Measurements from ENCODE around the gene NDUFB8. TPM values are rescaled to one million over a fixed set of nuclear protein-coding genes. Genes with fewer than 3 reads are reported as not detected.

Gene NDUFB8
- total and polyA plus RNA-seq, 5 donors from 2014 or later: 183 to 714 (median 619) TPM

GRCh38 chr10:100568912-100569311, 39.2 kb upstream of the NDUFB8 start:
- Mint-ChIP-seq H3K27me3 (peaks cover 30% of the 10 kb centered on the region), H3K27ac (no peak overlapping the region), H3K4me1 (no peaks in the 10 kb centered on the region), H3K4me3 (no peak overlapping the region), H3K36me3 (no peaks in the 10 kb centered on the region), H3K9me3 (peaks cover 0 to 1% (median 0%) of the 10 kb centered on the region in 7 donors)
- no peak for DNase-seq
- no peak overlapping the region for H3K4me3 ChIP-seq (ENCODE audit: low read depth, low read length)
- H3K27ac ChIP-seq (ENCODE audit: insufficient read depth, low read length, poor library complexity, severe bottlenecking): no peak overlapping the region
- no peaks in the 10 kb centered on the region for H3K4me1 ChIP-seq (ENCODE audit: control insufficient read depth, insufficient read depth, low read length, poor library complexity, severe bottlenecking)
- ATAC-seq (ENCODE audit: low read depth in 2 of 2): no peak
- H3K36me3 ChIP-seq (ENCODE audit: control insufficient read depth, insufficient read depth, low read length): no peaks in the 10 kb centered on the region
- peaks cover 30% of the 10 kb centered on the region for H3K27me3 ChIP-seq (ENCODE audit: control insufficient read depth, insufficient read depth, low read length)
- no peaks in the 10 kb centered on the region for H3K9me3 ChIP-seq (ENCODE audit: control insufficient read depth in 2 of 2, low read length in 2 of 2)

- H3K27ac ChIP-seq (ENCODE audit: insufficient read depth, low read length, poor library complexity, severe bottlenecking): no peak overlapping the region
- H3K27me3 ChIP-seq (ENCODE audit: control insufficient read depth, insufficient read depth, low read length): peaks cover 30% of the 10 kb centered on the region
- no peaks in the 10 kb centered on the region for H3K9me3 ChIP-seq (ENCODE audit: control insufficient read depth in 2 of 2, low read length in 2 of 2)
- H3K4me3 Mint-ChIP-seq: no peak overlapping the region
- H3K9me3 Mint-ChIP-seq: peaks cover 0 to 1% (median 0%) of the 10 kb centered on the region in 7 donors
- H3K4me3 ChIP-seq (ENCODE audit: low read depth, low read length): no peak overlapping the region
- no peak overlapping the region for H3K27ac Mint-ChIP-seq
- peaks cover 0 to 3% (median 2%) of the 10 kb centered on the region in 4 donors for H3K4me1 Mint-ChIP-seq
- peaks cover 2% of the 10 kb centered on the region for H3K4me1 ChIP-seq (ENCODE audit: control insufficient read depth, insufficient read depth, low read length, poor library complexity, severe bottlenecking)
- DNase-seq: no peak
- no peaks in the 10 kb centered on the region for H3K36me3 Mint-ChIP-seq
- no peak for ATAC-seq (ENCODE audit: low read depth in 2 of 2)
- no peaks in the 10 kb centered on the region for H3K36me3 ChIP-seq (ENCODE audit: control insufficient read depth, insufficient read depth, low read length)
- H3K27me3 Mint-ChIP-seq: peaks cover 40% of the 10 kb centered on the region
Observed at GRCh38 chr10:100567826-100568225, 38.2 kb upstream of the NDUFB8 start.

GRCh38 chr10:100567249-100567648, 37.6 kb upstream of the NDUFB8 start:
- H3K27me3 Mint-ChIP-seq: peaks cover 42% of the 10 kb centered on the region

GRCh38 chr10:100566561-100566960, 36.9 kb upstream of the NDUFB8 start:
- H3K27me3 Mint-ChIP-seq: peaks cover 49% of the 10 kb centered on the region
- no peak overlapping the region for H3K4me3 Mint-ChIP-seq
- DNase-seq: no peak
- peaks cover 29% of the 10 kb centered on the region for H3K27me3 ChIP-seq (ENCODE audit: control insufficient read depth, insufficient read depth, low read length)
- no peaks in the 10 kb centered on the region for H3K9me3 ChIP-seq (ENCODE audit: control insufficient read depth in 2 of 2, low read length in 2 of 2)
- H3K4me3 ChIP-seq (ENCODE audit: low read depth, low read length): no peak overlapping the region
- no peak for ATAC-seq (ENCODE audit: low read depth in 2 of 2)
- peaks cover 0 to 1% (median 0%) of the 10 kb centered on the region in 7 donors for H3K9me3 Mint-ChIP-seq
- peaks cover 0 to 16% (median 5%) of the 10 kb centered on the region in 4 donors for H3K4me1 Mint-ChIP-seq
- no peaks in the 10 kb centered on the region for H3K36me3 Mint-ChIP-seq
- H3K4me1 ChIP-seq (ENCODE audit: control insufficient read depth, insufficient read depth, low read length, poor library complexity, severe bottlenecking): peaks cover 14% of the 10 kb centered on the region
- H3K27ac Mint-ChIP-seq: no peak overlapping the region
- H3K36me3 ChIP-seq (ENCODE audit: control insufficient read depth, insufficient read depth, low read length): no peaks in the 10 kb centered on the region
- H3K27ac ChIP-seq (ENCODE audit: insufficient read depth, low read length, poor library complexity, severe bottlenecking): no peak overlapping the region

More at GRCh38 chr10:100567249-100567648, 37.6 kb upstream of the NDUFB8 start:
- no peak overlapping the region for H3K4me3 Mint-ChIP-seq
- H3K4me1 Mint-ChIP-seq: peaks cover 0 to 9% (median 3%) of the 10 kb centered on the region in 4 donors
- DNase-seq (no peak), ATAC-seq (ENCODE audit: low read depth in 2 of 2) (no peak)
- H3K27me3 ChIP-seq (ENCODE audit: control insufficient read depth, insufficient read depth, low read length): peaks cover 30% of the 10 kb centered on the region
- peaks cover 8% of the 10 kb centered on the region for H3K4me1 ChIP-seq (ENCODE audit: control insufficient read depth, insufficient read depth, low read length, poor library complexity, severe bottlenecking)
- peak overlapping the region in 1 of 3 donors; percentile 81 for H3K27ac Mint-ChIP-seq
- H3K9me3 ChIP-seq (ENCODE audit: control insufficient read depth in 2 of 2, low read length in 2 of 2): no peaks in the 10 kb centered on the region
- H3K27ac ChIP-seq (ENCODE audit: insufficient read depth, low read length, poor library complexity, severe bottlenecking): no peak overlapping the region
- no peaks in the 10 kb centered on the region for H3K36me3 Mint-ChIP-seq
- H3K36me3 ChIP-seq (ENCODE audit: control insufficient read depth, insufficient read depth, low read length): no peaks in the 10 kb centered on the region
- H3K9me3 Mint-ChIP-seq: peaks cover 0 to 1% (median 0%) of the 10 kb centered on the region in 7 donors
- H3K4me3 ChIP-seq (ENCODE audit: low read depth, low read length): no peak overlapping the region

GRCh38 chr10:100565206-100565985, 35.7 kb upstream of the NDUFB8 start:
- H3K27ac Mint-ChIP-seq: no peak overlapping the region
- Histone ChIP-seq H3K9me3 (ENCODE audit: control insufficient read depth in 2 of 2, low read length in 2 of 2) (no peaks in the 10 kb centered on the region), H3K4me3 (ENCODE audit: low read depth, low read length) (no peak overlapping the region), H3K27ac (ENCODE audit: insufficient read depth, low read length, poor library complexity, severe bottlenecking) (no peak overlapping the region), H3K36me3 (ENCODE audit: control insufficient read depth, insufficient read depth, low read length) (no peaks in the 10 kb centered on the region), H3K4me1 (ENCODE audit: control insufficient read depth, insufficient read depth, low read length, poor library complexity, severe bottlenecking) (peaks cover 14% of the 10 kb centered on the region), H3K27me3 (ENCODE audit: control insufficient read depth, insufficient read depth, low read length) (peaks cover 25% of the 10 kb centered on the region)
- no peak overlapping the region for H3K4me3 Mint-ChIP-seq
- peaks cover 0 to 26% (median 10%) of the 10 kb centered on the region in 4 donors for H3K4me1 Mint-ChIP-seq
- peaks cover 0 to 1% (median 0%) of the 10 kb centered on the region in 7 donors for H3K9me3 Mint-ChIP-seq
- peaks cover 54% of the 10 kb centered on the region for H3K27me3 Mint-ChIP-seq
- no peak for DNase-seq
- H3K36me3 Mint-ChIP-seq: no peaks in the 10 kb centered on the region
- no peak for ATAC-seq (ENCODE audit: low read depth in 2 of 2)

- DNase-seq: peak; percentile 63 to 85 (median 73)
- Histone ChIP-seq H3K27ac (ENCODE audit: insufficient read depth, low read length, poor library complexity, severe bottlenecking) (no peak overlapping the region), H3K36me3 (ENCODE audit: control insufficient read depth, insufficient read depth, low read length) (peaks cover 7% of the 10 kb centered on the region), H3K27me3 (ENCODE audit: control insufficient read depth, insufficient read depth, low read length) (peaks cover 6% of the 10 kb centered on the region), H3K4me3 (ENCODE audit: low read depth, low read length) (no peak overlapping the region), H3K9me3 (ENCODE audit: control insufficient read depth in 2 of 2, low read length in 2 of 2) (no peaks in the 10 kb centered on the region), H3K4me1 (ENCODE audit: control insufficient read depth, insufficient read depth, low read length, poor library complexity, severe bottlenecking) (peaks cover 14% of the 10 kb centered on the region)
- no peak overlapping the region for H3K27ac Mint-ChIP-seq
- peak overlapping the region in 3 of 4 donors; percentile 53 to 61 (median 60) for H3K4me3 Mint-ChIP-seq
- peaks cover 0 to 26% (median 10%) of the 10 kb centered on the region in 4 donors for H3K4me1 Mint-ChIP-seq
- peaks cover 8% of the 10 kb centered on the region for H3K36me3 Mint-ChIP-seq
- peaks cover 0 to 1% (median 0%) of the 10 kb centered on the region in 7 donors for H3K9me3 Mint-ChIP-seq
- peak; percentile 90 to 93 for ATAC-seq (ENCODE audit: low read depth in 2 of 2)
- H3K27me3 Mint-ChIP-seq: peaks cover 44% of the 10 kb centered on the region
Observed at GRCh38 chr10:100562008-100562672, 32.5 kb upstream of the NDUFB8 start.

- Histone ChIP-seq H3K4me3 (ENCODE audit: low read depth, low read length) (no peak overlapping the region), H3K36me3 (ENCODE audit: control insufficient read depth, insufficient read depth, low read length) (peaks cover 18% of the 10 kb centered on the region), H3K4me1 (ENCODE audit: control insufficient read depth, insufficient read depth, low read length, poor library complexity, severe bottlenecking) (peaks cover 14% of the 10 kb centered on the region), H3K27me3 (ENCODE audit: control insufficient read depth, insufficient read depth, low read length) (peaks cover 6% of the 10 kb centered on the region), H3K27ac (ENCODE audit: insufficient read depth, low read length, poor library complexity, severe bottlenecking) (no peak overlapping the region), H3K9me3 (ENCODE audit: control insufficient read depth in 2 of 2, low read length in 2 of 2) (no peaks in the 10 kb centered on the region)
- Mint-ChIP-seq H3K27me3 (peaks cover 37% of the 10 kb centered on the region), H3K36me3 (peaks cover 15% of the 10 kb centered on the region), H3K9me3 (peaks cover 0 to 1% (median 0%) of the 10 kb centered on the region in 7 donors), H3K27ac (no peak overlapping the region), H3K4me3 (peak overlapping the region in 1 of 4 donors; percentile 17), H3K4me1 (peaks cover 0 to 26% (median 10%) of the 10 kb centered on the region in 4 donors)
- ATAC-seq (ENCODE audit: low read depth in 2 of 2) (no peak), DNase-seq (no peak)
Observed at GRCh38 chr10:100561005-100561404, 31.3 kb upstream of the NDUFB8 start.

Measured in CD4-positive, CD25-positive, alpha-beta regulatory T cell (primary cell).